GM13977 (cell line): ENCODE results near the gene ACTL8.

Experiments
- DNase-seq: peaks from one replicate; pipeline ENCODE4 v3.0.0; 2012; ENCODE audit warnings: low spot score
- in situ Hi-C: fragments of 300-500 bp; cut with MboI; formaldehyde crosslinking; loops from one replicate; pipeline ENCODE4 v1.12.0; 2022; ENCODE audit warnings: low sequenced_read_pairs, low pct_unique_long_range_greater_than_20kb, mixed read lengths, inconsistent platforms; ENCODE audit not compliant: unreplicated experiment
- TF ChIP-seq, protein P1 (sequence below): IDR thresholded peaks from 2 replicates; pipeline ENCODE4 v1.5.1; 2012; ENCODE audit warnings: mild to moderate bottlenecking, control low read depth; ENCODE audit not compliant: insufficient read depth; ENCODE audit errors: extremely low read depth, missing control alignments

Gene ACTL8

DNA sequence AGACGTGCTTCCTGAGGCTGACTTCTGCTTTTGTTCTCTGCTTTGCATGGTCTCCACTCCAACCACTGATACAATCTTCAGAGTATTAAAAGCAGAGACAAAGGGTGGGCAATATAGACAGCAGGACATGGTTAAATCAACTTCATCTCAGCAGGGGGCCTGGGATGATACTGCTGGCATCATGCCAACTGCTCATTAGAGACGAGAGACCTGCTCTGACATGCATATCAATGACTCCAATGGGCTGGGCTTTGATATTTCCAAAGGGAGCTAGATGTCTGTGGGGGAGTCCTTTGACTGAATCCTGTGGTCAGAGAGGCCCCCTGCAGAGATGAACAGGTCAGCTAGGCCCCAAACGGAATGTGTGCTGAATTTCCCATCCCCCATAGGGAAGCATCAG is 106.6 kb downstream of the ACTL8 start:
- in situ Hi-C loops: no loop called here
- DNase-seq: no peak
- TF ChIP-seq, protein P1, sequence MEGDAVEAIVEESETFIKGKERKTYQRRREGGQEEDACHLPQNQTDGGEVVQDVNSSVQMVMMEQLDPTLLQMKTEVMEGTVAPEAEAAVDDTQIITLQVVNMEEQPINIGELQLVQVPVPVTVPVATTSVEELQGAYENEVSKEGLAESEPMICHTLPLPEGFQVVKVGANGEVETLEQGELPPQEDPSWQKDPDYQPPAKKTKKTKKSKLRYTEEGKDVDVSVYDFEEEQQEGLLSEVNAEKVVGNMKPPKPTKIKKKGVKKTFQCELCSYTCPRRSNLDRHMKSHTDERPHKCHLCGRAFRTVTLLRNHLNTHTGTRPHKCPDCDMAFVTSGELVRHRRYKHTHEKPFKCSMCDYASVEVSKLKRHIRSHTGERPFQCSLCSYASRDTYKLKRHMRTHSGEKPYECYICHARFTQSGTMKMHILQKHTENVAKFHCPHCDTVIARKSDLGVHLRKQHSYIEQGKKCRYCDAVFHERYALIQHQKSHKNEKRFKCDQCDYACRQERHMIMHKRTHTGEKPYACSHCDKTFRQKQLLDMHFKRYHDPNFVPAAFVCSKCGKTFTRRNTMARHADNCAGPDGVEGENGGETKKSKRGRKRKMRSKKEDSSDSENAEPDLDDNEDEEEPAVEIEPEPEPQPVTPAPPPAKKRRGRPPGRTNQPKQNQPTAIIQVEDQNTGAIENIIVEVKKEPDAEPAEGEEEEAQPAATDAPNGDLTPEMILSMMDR: no peak

DNA sequence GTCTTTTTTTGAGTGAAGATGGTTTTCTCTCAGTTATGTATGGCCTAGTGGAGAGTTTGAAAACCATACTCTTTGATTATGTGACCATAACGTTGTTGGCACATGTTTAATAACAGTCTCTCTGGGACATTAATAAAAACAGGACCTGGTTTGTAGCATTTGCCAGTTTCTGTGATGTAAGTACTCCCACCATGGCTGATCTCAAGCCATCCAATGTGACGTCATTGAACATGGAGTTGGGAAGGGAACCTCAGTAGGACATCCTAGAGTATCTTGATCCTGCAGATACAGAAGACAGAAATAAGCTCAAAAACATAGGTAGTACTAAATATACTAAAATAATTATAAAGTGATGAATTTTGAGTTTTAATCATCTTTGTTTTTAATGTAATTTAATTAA is 107.0 kb downstream of the ACTL8 start:
- in situ Hi-C loops: no loop called here
- TF ChIP-seq, protein P1: no peak
- DNase-seq: no peak

DNA sequence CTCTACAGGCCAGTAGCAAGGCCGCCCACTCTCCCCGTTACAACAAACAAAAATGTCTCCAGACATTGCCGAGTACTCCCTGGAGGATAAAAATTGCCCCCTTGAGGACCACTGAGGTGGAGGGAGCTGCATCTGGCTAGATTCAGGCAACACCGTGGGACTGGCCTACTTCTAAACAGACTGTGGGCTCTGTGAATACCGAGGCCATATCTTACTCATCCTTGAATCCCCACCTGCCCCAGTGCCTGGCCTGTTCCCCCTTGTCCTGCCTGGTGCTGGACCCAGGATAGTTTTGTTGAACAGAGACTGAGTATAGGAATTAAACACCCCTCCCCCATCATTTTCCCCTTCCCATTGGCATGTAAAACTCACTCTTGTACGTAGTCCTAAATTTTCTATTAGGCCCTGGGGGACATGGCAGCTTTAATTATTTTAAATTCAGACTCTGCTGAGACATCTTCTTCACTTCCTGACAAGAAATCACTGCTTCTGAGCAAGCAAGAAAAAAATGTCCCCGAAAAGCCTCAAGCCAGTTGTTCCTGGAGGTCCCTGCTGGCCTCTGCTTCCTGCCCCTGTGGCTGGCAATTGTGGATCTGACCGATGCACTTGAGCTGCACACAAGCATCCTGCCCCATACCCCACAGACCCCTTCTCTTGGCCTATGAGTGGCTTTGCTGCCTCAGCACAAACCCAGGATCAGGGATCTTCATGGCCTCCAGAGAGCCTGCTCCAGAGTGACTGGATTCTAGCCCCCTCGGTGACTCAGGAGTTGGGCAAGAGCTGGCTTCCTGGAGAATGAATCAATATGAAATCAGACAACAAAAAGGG is 111.0 kb downstream of the ACTL8 start:
- TF ChIP-seq, protein P1: no peak
- DNase-seq: no peak
- in situ Hi-C loops: no loop called here

DNA sequence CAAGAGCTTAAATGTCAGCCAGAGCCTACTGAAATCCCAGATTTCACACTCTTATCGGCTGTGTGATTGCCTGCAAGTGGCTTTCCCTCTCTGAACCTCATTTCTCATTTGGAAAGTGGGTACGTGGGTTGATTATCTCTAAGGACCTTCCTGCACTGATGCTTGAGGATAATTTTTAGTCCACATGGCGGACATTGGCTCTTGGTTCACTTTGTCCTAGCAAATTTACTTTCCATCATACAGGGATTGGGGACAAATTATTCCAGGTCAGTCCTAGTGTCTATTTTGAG is 111.6 kb downstream of the ACTL8 start:
- TF ChIP-seq, protein P1: no peak
- DNase-seq: no peak
- in situ Hi-C loops: no loop called here

DNA sequence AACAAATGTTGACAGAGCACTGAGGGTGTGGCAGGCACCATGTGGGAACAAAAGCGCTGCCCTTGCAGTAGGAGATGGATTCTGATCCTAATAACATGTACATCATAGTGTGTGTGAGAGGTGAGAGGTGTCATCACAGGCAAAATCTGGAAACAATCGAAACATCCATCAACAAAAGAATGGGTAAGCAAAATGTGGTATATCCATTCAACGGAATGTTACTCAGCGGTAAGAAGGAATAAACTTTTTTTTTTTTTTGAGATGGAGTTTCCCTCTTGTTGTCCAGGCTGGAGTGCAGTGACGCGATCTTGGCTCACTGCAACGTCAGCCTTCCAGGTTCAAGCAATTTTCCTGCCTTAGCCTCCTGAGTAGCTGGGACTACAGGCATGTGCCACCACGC is 112.3 kb downstream of the ACTL8 start:
- in situ Hi-C loops: no loop called here
- no peak for DNase-seq
- TF ChIP-seq, protein P1: no peak

DNA sequence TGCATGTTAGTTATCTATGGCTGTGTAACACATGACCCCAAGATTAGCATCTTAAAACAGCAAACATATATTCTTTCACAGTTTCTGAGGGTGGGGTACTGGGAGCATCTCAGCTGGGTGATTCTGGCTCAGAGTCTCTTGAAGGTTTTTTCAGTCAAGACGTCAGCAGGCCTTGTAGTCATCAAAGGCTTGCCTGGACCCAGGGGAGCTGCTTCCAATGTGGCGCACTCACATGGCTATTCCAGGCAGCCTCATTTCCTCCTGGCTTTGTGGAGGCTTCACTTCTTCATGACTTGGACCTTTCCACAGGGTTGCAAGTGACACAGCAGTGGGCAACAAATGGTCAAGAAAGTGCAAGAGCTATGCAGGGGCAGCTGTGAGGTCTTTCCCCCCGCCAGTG is 114.7 kb downstream of the ACTL8 start:
- TF ChIP-seq, protein P1: no peak
- in situ Hi-C loops: no loop called here
- no peak for DNase-seq
